NT2/D1 (cell line): ENCODE measurements around the gene SETDB1.

Experiments
- SUZ12 ChIP-seq: IDR thresholded peaks from 2 replicates; pipeline ENCODE4 v1.6.1; 2011; ENCODE audit not compliant: insufficient read length, insufficient read depth; ENCODE audit errors: extremely low read depth
- YY1 ChIP-seq: IDR thresholded peaks from 2 replicates; pipeline ENCODE4 v1.6.1; 2011; ENCODE audit not compliant: insufficient read length, insufficient read depth
- ZNF274 ChIP-seq: IDR thresholded peaks from 2 replicates; pipeline ENCODE4 v1.6.1; 2011; ENCODE audit warnings: mild to moderate bottlenecking, low read depth, low read length

GRCh38 chr1:150992626-150993025 is 66.5 kb downstream of the SETDB1 start:
- TF ChIP-seq YY1 (no peak), SUZ12 (no peak), ZNF274 (no peak)
